ENCODE results near the gene HIVEP1.

Gene HIVEP1

DNA sequence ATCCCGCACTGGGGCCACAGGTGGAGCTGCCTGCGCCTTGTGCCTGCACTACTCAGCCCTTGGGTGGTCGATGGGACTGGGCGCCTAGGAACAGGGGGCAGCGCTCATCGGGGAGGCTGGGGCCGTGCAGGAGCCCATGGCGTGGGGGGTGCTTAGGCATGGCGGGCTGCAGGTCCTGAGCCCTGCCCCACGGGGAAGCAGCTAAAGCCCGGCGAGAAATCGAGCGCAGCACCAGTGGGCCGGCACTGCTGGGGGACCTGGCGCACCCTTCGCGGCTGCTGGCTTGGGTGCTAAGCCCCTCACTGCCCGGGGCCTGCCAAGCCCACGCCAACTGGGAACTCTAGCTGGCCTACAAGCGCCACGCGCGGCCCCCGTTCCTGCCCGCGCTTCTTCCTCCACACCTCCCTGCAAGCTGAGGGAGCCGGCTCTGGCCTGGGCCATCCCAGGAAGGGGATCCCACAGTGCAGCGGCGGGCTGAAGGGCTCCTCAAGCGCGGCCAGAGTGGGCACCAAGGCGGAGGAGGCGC lies 5.8 kb downstream of the HIVEP1 start:
- no peak for DNase-seq (ENCODE audit: low read depth, low spot score)

DNA sequence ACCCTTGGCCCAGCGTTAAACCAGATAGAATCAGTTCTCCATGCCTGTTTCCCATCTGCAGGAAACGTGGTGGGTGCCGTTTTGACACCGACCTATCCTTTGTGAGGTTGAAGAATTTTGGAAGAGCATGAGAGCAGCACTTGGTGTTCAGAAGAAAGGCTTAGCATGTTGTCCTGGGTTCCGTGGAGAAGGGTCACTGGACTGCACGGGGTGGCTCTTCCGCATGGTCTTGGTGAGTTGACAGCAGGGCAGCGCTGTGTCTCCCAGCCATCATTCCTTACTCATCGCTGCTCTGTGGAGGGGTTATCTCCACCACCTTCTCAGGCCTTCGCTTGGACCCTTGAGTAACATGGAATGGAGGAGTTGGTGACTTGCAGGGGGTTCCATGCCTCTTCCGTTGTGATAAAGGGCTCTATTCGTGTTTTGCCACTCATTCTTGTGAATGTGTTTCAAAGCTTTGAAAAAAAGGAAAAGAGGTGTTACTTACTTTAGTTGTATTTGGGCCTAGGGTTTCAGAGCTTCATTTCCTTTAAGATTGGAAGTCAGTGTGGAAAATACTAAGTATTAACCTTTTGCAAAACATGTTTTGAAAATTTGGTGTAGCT lies 8.2 kb downstream of the HIVEP1 start:
- DNase-seq (ENCODE audit: low read depth, low spot score): no peak

GRCh38 chr6:12022481-12022880 lies 10.4 kb downstream of the HIVEP1 start:
- DNase-seq (ENCODE audit: low read depth, low spot score): no peak

DNA sequence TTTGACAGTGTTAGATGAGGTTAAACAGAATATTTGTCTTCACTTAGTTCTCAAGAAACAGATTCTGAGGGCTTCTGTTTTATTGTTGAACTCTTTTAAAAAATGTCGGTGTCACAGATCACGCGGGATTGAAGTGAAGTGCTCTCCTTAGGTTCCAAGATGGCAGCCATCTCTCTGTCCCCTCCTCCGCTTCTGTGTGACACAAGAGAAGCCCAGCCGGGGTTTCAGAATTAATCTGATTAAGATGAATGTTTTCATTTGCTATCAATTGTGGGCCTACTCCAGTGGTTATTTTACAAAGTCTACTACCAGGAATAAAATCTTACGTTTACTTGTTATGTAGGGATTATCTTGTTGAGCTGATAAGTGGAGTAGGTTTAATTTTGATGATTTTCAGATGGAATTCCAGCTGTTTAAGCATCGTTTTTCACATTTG lies 10.9 kb downstream of the HIVEP1 start:
- DNase-seq (ENCODE audit: low read depth, low spot score): no peak

- no peak for DNase-seq (ENCODE audit: low read depth, low spot score)
Measured at GRCh38 chr6:12024216-12024615, 12.1 kb downstream of the HIVEP1 start.

- peak; percentile 58 for DNase-seq (ENCODE audit: low read depth, low spot score)
Measured at GRCh38 chr6:12024699-12025434, 12.8 kb downstream of the HIVEP1 start.

- no peak for DNase-seq (ENCODE audit: low read depth, low spot score)
Measured at GRCh38 chr6:12026120-12026519, 14.0 kb downstream of the HIVEP1 start.

- no peak for DNase-seq (ENCODE audit: low read depth, low spot score)
Measured at GRCh38 chr6:12026833-12027232, 14.7 kb downstream of the HIVEP1 start.

DNA sequence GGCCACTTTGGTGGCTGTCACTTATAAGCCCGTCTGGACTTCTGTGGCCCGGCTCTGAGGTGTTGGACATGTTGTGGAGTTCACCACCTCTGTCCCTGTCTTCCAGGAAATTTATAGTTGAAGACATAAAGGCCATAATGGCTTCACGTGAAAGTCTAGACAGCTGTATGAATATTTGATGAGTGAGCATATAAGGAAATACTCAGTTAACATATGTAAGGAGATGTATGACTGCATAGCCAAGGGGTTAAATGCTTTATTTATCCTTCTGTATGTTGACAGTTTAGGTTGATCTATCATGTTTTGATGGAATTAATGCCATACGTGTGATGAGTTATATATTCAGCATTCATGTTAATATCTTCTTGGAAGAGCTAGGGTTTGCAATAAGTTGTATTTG lies 16.1 kb downstream of the HIVEP1 start:
- DNase-seq (ENCODE audit: low read depth, low spot score): no peak

- DNase-seq (ENCODE audit: low read depth, low spot score): no peak
Measured at GRCh38 chr6:12029979-12030737, 18.0 kb downstream of the HIVEP1 start.

GRCh38 chr6:12030993-12031550 lies 19.0 kb downstream of the HIVEP1 start:
- DNase-seq (ENCODE audit: low read depth, low spot score): no peak

DNA sequence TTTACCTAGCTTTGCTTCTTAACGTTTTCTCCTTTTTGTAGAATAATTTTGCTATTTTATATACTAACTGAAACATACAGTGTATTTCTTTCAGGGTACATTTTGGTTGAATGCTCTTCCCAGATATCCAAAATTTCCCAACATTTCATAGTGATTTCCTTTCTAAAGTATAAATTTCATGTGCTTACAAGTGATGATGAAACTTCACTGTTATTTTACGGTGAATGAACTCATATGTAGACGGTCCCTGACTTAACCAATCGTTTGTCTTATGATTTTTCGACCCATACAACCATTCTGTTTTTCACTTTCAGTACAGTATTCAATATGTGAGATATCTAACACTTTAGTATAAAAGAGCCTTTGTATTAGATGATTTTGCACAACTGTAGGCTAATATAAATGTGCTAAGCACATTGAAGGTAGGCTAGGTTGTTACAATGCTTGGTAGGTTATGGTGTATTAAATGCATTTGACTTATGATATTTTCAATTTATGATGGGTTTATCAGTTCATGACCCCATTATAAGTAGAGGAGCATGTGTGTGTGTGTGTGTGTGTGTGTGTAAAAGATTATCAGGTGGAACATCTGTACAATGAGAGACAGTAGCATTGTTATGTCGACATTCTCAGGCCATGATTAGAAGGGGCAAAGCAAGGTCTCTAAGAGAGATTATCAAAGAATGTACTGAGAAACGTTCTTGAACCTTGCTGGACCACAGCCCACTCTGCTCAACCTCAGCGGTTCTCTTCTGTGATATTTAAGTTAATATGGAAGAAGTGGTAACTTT lies 20.9 kb downstream of the HIVEP1 start:
- DNase-seq (ENCODE audit: low read depth, low spot score): no peak

- no peak for DNase-seq (ENCODE audit: low read depth, low spot score)
Measured at GRCh38 chr6:12033770-12034169, 21.7 kb downstream of the HIVEP1 start.

- DNase-seq (ENCODE audit: low read depth, low spot score): no peak
Measured at GRCh38 chr6:12034349-12034748, 22.2 kb downstream of the HIVEP1 start.

DNA sequence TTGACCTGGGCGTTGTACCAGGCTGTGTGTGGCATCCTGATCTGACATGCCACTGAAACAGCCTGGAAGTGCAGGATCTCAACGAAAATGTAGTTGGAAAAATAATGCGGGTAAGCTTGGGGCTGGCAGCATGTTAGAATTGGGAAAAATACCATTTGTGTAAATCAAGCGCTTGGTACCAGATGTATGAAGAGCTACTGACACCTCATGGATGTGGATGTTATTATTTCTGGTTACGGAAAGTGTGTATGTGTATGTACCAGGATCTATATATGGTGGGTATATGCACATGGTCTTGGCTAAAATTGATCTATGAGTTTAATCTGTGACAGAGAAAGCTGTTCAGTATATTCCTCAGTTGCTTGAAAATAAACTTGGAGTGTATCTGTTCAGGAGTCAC lies 22.7 kb downstream of the HIVEP1 start:
- DNase-seq (ENCODE audit: low read depth, low spot score): no peak

GRCh38 chr6:12036766-12037165 lies 24.7 kb downstream of the HIVEP1 start:
- no peak for DNase-seq (ENCODE audit: low read depth, low spot score)

DNA sequence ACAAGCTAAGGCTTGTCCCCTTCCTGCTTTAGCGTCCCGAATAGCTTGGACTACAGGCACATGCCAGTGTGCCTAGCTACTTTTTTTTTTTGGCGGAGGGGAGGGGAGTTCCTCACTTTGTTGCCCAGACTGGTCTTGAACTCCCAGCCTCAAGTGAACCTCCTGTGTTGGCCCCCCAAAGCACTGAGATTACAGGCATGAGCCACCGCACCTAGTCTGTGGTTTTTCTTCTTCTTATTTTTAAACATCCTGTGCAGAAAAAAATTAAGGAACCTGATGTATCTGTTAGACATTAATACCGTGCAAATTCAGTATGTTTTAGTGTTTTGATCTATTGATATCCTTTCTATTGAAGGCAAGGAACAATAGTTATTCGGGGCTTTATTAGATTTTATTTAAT lies 25.7 kb downstream of the HIVEP1 start:
- DNase-seq (ENCODE audit: low read depth, low spot score): no peak

- DNase-seq (ENCODE audit: low read depth, low spot score): no peak
Measured at GRCh38 chr6:12039540-12040459, 27.7 kb downstream of the HIVEP1 start.

- DNase-seq (ENCODE audit: low read depth, low spot score): no peak
Measured at GRCh38 chr6:12047304-12047703, 35.2 kb downstream of the HIVEP1 start.

DNA sequence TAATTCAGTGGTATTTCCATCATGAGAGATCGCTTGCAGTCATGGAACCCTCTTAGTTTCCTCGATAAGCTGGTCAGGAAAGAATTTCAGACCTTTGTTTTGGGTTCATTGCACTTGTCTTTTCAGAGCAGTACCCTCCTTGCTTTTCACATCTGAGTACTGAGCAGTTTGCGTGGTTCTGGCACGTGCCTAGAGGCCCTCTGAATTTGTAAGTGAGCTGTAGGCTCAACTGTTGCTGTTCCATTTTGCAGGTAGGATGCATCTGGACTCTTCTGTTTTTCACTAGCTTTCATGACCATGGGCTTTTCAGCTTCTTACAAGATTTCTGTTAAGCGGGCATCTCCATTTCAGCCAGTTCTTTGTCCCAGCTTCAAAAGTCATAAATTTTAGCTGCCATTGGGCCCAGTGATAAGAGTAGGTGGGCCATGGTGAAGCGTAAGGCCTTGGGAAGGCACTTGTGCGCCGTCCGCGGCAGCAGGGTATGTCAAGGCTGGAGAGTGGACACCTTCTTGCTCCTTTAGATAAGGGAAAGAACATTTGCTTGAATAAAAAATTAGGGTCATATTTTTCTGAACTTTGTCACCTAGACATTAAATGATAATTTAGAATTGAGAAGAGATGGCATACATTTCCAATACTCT lies 35.8 kb downstream of the HIVEP1 start:
- no peak for DNase-seq (ENCODE audit: low read depth, low spot score)
